Right ventricle myocardium superior (tissue), 1 donor: ENCODE measurements around the gene NCAN. TPM values are rescaled to one million over a fixed set of nuclear protein-coding genes. Genes with fewer than 3 reads are reported as not detected.

ENCODE experiments used
- ATAC-seq: fragments of 200-7000 bp; cut with Tn5 transposase; one replicate; pipeline ENCODE4 v1.9.1; 2020; ENCODE audit warnings: mild to moderate bottlenecking; ENCODE audit not compliant: poor library complexity
- DNase-seq: peaks from one replicate; pipeline ENCODE4 v3.0.0-alpha.2; 2020
- intact Hi-C: fragments of 100-400 bp; cut with DNase I; formaldehyde crosslinking; loops from one replicate; pipeline ENCODE4 v1.11.2; 2022
- total RNA-seq: library from RNA; stranded (reverse); fragmentation: NEBNext Ultra II Directional; extraction: Animal tissue kit (Norgen Biotek cat#: 25700); gene quantifications from one replicate; pipeline ENCODE4 v1.2.1, GENCODE V29; 2021
- donor health status: DM: no; HTN: yes; CAD: no; lungs with severe emphysema.

NCAN gene
- total RNA-seq, 1 donor from 2014 or later = not detected

DNA sequence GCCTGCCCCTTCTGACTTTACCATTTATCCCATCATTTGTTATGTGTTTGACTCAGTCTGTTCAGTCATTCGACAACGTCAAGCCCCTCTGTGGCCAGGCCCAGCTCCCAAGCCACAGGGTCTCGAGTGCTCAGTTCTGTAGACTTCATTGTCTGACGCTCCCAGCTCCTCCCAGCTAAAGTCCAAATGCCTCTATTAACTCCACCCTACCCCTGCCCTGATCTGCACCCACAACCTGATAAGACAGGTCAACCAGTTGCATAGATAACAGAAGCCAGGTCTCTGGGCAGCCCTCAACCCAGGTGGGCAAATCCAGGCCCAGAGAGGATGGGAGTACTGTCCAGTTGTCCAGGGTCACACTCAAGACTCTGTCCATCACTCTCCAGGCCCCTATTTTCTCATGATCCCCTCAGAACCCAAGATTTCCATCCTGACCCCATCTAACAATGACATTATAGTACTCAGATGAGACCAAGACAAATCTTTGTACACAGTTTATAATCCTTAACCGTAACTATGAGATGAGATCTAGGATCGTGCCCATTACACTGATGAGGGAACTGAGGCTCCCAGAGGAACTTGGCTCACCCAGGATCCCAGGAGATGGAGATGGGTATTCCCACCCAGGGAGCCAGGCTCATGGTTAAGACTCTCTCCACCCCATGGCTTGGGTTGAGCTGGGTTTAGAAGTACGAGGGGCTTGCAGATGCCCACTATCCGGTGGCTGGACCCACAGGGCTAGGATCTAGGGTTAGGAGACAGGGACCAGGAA lies 60.3 kb downstream of the NCAN start:
- DNase-seq = no peak
- intact Hi-C loops = no loop called here
- no peak for ATAC-seq

GRCh38 chr19:19274146-19274545 lies 62.4 kb downstream of the NCAN start:
- intact Hi-C loops = no loop called here
- ATAC-seq = no peak
- DNase-seq = no peak

DNA sequence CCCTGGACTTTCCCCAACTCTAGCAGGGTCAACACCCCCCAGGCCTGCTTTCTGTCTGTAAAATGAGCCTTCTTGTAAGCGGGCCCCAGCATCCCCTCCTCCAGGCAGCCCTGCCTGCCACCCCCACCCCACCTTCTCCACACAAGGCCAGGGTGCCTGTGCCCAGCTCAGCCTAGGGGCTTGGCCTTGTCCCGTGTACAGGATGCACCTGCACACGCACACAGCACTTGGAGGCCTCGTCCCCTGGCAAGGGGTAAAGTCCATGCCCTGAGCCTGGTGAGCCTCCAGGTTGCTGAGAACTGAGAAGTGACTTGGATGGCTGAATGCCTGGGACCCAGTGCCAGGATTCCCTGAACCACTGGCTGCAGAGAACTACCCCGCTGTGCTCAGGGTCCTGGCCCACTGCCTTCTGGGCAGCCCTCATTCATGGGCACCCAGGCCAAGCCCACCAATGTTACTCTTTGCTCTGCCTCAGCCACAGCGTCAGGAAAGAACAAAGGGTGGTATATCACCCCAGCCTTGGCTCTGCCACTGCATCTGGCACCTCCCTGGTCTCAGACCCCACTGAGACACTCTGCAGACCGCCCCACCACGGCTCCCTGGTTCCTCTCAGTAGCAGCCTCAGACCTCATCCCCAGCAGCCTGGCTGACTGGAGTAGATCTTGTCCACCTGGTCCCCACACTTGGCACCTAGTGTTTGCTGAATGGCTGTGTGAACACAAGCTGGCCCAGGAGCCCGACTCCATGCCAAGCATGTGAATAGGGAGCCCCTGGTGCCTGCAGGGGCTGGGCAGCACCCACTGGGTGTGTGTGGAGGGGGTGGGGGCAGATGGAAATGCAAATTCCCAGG lies 63.2 kb downstream of the NCAN start:
- intact Hi-C loops = no loop called here
- DNase-seq (no peak), ATAC-seq (no peak)

- intact Hi-C loops = no loop called here
- no peak for DNase-seq
- ATAC-seq = no peak
Measured at GRCh38 chr19:19276386-19276785, 64.6 kb downstream of the NCAN start.

- ATAC-seq (no peak), DNase-seq (no peak)
- intact Hi-C loops = no loop called here
Measured at GRCh38 chr19:19276851-19277250, 65.1 kb downstream of the NCAN start.

GRCh38 chr19:19278315-19278714 lies 66.6 kb downstream of the NCAN start:
- DNase-seq (no peak), ATAC-seq (no peak)
- intact Hi-C loops = no loop called here

DNA sequence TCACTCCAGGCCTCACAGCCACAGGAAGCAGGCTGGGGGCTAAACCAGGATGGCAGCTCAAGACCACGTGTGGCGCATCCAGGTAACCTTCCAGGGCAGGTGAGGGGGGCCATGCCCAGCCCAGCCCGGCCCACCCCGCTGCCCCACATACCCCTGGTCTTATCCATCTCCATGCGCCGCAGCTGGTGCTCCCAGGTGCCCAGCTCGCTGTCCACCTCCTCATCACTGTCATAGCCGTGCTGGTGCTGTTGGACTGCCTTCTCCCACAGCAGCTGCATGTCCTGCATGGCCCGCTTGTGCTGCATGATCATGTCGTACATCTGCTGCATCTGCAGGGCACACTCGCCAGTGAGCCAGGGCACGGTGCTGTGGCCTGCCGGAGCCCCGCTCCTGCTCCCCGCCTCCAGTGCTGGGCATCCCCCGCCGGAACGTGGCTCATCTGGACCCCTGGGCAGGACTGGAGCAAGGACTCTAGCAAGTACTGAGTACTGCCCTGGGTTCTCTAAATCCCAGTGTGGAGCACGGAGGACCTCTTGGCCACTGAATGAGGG lies 67.4 kb downstream of the NCAN start:
- DNase-seq (no peak), ATAC-seq (no peak)
- intact Hi-C loops = no loop called here

DNA sequence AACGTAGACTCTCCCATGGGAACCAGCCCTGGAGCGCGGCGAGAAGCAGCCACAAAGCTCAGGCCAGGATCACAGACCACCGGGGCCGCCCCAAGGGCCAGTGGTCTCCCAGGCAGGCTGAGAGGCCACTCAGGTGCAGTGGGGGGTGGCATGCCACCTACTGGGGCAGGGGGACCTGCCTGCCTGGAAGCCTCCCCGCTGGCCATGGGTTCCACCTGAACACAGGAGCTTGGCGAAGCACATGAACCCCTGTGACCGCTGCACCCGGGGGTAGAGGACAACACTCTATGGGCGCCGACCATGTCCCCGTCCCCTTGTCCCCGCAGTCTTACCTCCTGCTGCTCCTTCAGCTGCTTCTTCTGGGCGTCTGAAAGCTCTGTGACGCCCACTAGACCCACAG lies 68.1 kb downstream of the NCAN start:
- intact Hi-C loops = no loop called here
- no peak for ATAC-seq
- DNase-seq = no peak

DNA sequence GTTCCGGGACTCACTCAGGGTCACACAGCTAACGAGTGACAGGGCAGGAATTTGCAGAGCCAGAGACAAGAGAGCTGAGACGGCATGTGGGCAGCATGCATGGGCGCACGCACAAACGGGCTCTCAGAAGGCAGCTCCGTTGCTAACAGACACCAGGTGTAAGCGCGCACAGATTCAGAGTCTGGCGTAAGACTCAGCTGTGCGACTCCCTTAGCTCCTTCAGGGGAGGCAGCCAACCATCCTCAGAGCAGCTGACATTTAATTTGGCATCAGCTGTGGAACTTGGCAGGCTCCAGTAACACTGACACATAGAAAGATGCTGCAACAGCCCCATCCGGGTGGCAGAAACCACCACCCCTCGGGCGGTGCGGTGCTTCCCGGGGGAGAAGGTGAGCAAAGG lies 68.8 kb downstream of the NCAN start:
- ATAC-seq (no peak), DNase-seq (no peak)
- intact Hi-C loops = no loop called here

GRCh38 chr19:19285686-19286085 lies 73.9 kb downstream of the NCAN start:
- ATAC-seq (no peak), DNase-seq (no peak)
- intact Hi-C loops = no loop called here

DNA sequence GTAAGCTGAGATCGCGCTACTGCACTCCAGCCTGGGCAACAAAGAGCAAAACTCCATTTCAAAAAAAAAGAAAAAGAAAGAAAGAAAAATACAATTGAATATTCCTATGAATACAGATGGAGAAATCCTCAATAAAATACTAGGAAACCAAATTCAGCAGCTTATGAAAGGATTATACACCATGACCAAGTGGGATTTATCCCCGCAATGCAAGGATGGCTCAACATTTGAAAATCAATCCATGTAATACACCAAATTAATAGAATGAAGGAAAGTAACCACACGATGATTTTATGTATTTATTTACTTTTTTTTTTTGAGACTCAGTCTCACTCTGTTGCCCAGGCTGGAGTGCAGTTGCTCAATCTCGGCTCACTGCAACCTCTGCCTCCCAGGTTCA lies 80.8 kb downstream of the NCAN start:
- DNase-seq = no peak
- no peak for ATAC-seq
- intact Hi-C loops = no loop called here

DNA sequence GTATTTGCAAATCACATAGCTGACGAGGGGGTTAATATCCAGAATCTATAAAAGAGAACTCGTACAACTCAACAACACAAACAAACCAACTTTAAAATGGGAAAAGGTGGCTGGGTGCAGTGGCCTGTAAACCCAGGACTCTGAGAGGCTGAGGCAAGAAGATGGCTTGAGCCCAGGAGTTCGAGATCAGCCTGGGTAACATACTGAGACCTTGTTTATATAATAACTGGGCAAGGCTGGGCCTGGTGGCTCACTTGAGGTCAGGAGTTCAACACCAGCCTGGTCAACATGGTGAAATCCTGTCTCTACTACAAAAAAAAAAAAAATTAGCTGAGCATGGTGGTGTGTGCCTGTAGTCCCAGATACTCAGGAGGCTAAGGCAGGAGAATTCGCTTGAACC lies 83.2 kb downstream of the NCAN start:
- intact Hi-C loops = no loop called here
- no peak for DNase-seq
- ATAC-seq = no peak

DNA sequence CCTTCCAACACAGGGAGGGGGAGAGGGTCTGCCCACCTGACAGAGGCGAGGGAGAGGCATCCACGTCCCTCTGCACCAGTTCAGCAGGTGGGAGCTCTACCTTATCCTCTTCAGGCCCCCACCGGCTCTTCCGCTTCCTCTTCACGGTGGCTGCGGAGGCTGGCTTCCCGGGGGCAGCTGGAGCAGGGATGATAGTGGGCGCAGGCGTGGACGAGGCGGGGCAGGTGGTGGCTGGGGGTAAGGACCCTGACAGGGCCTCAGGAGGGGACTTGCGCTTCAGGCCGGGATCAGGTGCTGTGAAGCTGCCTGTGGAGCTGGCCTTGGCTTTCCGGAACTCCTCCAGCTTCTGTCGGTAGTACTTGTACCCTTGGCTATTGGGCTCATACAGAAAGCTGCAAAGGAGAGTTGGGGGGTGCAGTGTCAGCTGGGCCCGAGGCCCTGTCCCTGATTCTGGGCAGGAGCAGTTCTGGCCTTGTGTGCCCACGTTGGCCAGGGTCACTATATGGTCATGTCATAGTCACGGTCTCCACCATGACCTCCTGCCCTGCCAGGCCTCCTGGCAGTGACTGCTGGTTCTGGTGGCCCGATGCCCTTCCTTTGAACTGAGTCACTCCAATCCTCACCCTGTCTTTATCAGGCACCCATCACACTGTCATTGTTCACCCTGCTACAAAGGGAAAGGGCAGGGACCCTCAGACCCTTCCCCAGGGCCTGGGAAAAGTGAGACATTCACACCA lies 85.4 kb downstream of the NCAN start:
- intact Hi-C loops = no loop called here
- no peak for ATAC-seq
- DNase-seq = no peak

DNA sequence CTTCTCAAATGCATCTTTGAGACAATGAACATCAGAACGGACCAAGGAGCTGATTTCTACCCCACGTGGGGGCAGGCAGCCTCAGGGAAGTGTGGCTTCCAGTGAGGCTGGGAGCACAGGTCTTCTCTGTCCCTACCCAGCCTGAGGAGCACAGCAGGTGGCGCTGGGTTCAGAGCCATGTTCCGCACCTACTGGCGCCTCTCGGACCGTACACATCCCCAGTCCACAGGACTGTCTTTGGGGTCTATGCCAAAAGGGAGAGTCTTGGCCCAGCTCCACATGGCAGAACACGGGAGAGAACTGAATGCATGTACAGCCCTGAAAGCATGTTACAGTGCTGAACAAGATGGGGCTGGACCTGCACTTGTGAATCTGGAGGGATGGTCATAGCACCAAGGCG lies 86.0 kb downstream of the NCAN start:
- peak; percentile 41 for ATAC-seq
- intact Hi-C loops = no loop called here

GRCh38 chr19:19300613-19301012 lies 88.9 kb downstream of the NCAN start:
- no peak for DNase-seq
- ATAC-seq = no peak
- intact Hi-C loops = no loop called here

More for the DNA sequence above, 86.0 kb downstream of the NCAN start:
- DNase-seq = no peak
